Adrenal gland (tissue), 12 donors: Measurements from ENCODE around the gene FUT6. TPM values are rescaled to one million over a fixed set of nuclear protein-coding genes. Genes with fewer than 3 reads are reported as not detected.

Experiments used
- DNase-seq, 7 donors: peaks; one replicate each; pipeline ENCODE4 v3.0.0-alpha.2; 2019 to 2020
- H3K27ac ChIP-seq, 5 donors: fragments of 200-600 bp; sonication (generic) in 4 of 5; 1 replicate in 3 of 5; 2 replicates in 2 of 5; pipeline versions ENCODE4 v1.5.1 to v1.8.0; 2016 to 2020; ENCODE audit warnings: mild to moderate bottlenecking in 1 of 5
- H3K27me3 ChIP-seq: fragments of 200-600 bp; 2 replicates; pipeline ENCODE4 v1.8.0; 2021
- H3K36me3 ChIP-seq, 2 donors: fragments of 200-600 bp; replicated peaks in 1 of 2; 1 replicate in 1 of 2; 2 replicates in 1 of 2; pipeline versions ENCODE4 v1.5.1 to v1.8.0; 2018 to 2022
- H3K4me1 ChIP-seq, 2 donors: fragments of 200-600 bp; replicated peaks in 1 of 2; 1 replicate in 1 of 2; 2 replicates in 1 of 2; pipeline versions ENCODE4 v1.5.1 to v1.8.0; 2018 to 2021
- H3K4me3 ChIP-seq, 4 donors: fragments of 200-600 bp; sonication (generic) in 3 of 4; one replicate each; pipeline ENCODE4 v1.5.1; 2016 to 2018
- H3K9me3 ChIP-seq, 3 donors: fragments of 200-600 bp; sonication (generic) in 1 of 3; replicated peaks in 1 of 3; 1 replicate in 2 of 3; 2 replicates in 1 of 3; pipeline versions ENCODE4 v1.5.1 to v1.8.0; 2016 to 2021
- CTCF ChIP-seq, 6 experiments: fragments of 450-650 bp in 4 of 6; fragments of 200-600 bp in 2 of 6; sonication (generic) in 1 of 6; IDR thresholded peaks; 1 replicate in 5 of 6; 2 replicates in 1 of 6; pipeline versions ENCODE4 v1.5.1 to v1.8.0; 2016 to 2021; ENCODE audit warnings: antibody characterized with exemption in 6 of 6, mild to moderate bottlenecking in 2 of 6, moderate library complexity in 1 of 6
- POLR2A ChIP-seq, 2 donors: fragments of 450-650 bp; IDR thresholded peaks; one replicate each; pipeline ENCODE4 v1.6.1; 2017; ENCODE audit warnings: antibody characterized with exemption in 2 of 2, mild to moderate bottlenecking in 2 of 2, moderate library complexity in 1 of 2
- WGBS, 4 donors: extraction: QIAGEN DNeasy Blood & Tissue Kit in 2 of 4; methylation state at CpG; one replicate each; pipeline versions ENCODE4 v1.1.5 to v1.1.7; 2013 to 2017; 5-methylcytosine and 5-hydroxymethylcytosine counted together
- intact Hi-C, 2 donors: fragments of 100-400 bp; cut with DNase I; formaldehyde crosslinking; loops; one replicate each; pipeline versions ENCODE4 v1.14.1 to v1.15.0; 2022 to 2023
- polyA plus RNA-seq, 3 donors: library from polyadenylated mRNA; stranded (reverse); fragments of 200-250 nt in 2 of 3; fragments of 350-450 nt in 1 of 3; fragmentation: Illumina TruSeq in 1 of 3; extraction: RNeasy Lipid Tissue Mini Kit (QIAGEN cat#74804) in 1 of 3; gene quantifications; one replicate each; pipeline ENCODE4 v1.2.3, GENCODE V29; 2013 to 2014
- total RNA-seq, 9 donors: library from RNA; depleted of rRNA in 4 of 9; stranded (reverse); fragments of >200 nt in 4 of 9; fragments of 120-200 nt in 1 of 9; fragmentation: NEBNext Ultra II Directional in 1 of 9; extraction: Animal tissue kit (Norgen Biotek cat#: 25700) in 1 of 9; gene quantifications; one replicate each; pipeline versions ENCODE4 v1.1.0 to v1.2.4, GENCODE V29; 2013 to 2023
- donor health status: healthy with polysubstance abuse.
- donor health status: Bipolar disorder and iron deficiency.
- donor health status: DM: yes; HTN: yes; CAD: no.
- donor health status: DM: no; HTN: no; CAD: no.
- donor health status: DM: no; HTN: no; CAD: no.
- donor health status: DM: yes; HTN: yes; CAD: no.

FUT6 gene
- total and polyA plus RNA-seq, 12 donors, result 0.03 TPM; not detected in 11

- Histone ChIP-seq H3K36me3 (no peaks in the 10 kb centered on the region), H3K4me3 (no peak overlapping the region), H3K9me3 (no peaks in the 10 kb centered on the region), H3K27ac (no peak overlapping the region), H3K27me3 (no peaks in the 10 kb centered on the region), H3K4me1 (no peaks in the 10 kb centered on the region)
- WGBS, 4 donors, result 66 to 80% (median 75%) methylated on average over 6 of the region's 6 CpGs
- intact Hi-C loops, result no loop called here
- DNase-seq, result no peak
- TF ChIP-seq CTCF (IDR thresholded peaks at IDR 0.05), result no peak
These were observed 18.7 kb downstream of the FUT6 start for GRCh38 chr19:5820785-5821184.

GRCh38 chr19:5818594-5818993 is 20.9 kb downstream of the FUT6 start:
- Histone ChIP-seq H3K36me3 (no peaks in the 10 kb centered on the region), H3K4me1 (no peaks in the 10 kb centered on the region), H3K4me3 (no peak overlapping the region), H3K27me3 (no peaks in the 10 kb centered on the region), H3K9me3 (no peaks in the 10 kb centered on the region), H3K27ac (no peak overlapping the region)
- intact Hi-C loops, result no loop called here
- TF ChIP-seq CTCF (IDR thresholded peaks at IDR 0.05), result no peak
- TF ChIP-seq POLR2A (IDR thresholded peaks at IDR 0.05), result no peak
- no peak for DNase-seq
- WGBS, 4 donors, result 82 to 85% (median 84%) methylated on average over 4 to 10 of the region's 10 CpGs; no CpG with 5 or more reads in 1 of the 4 donors

- Histone ChIP-seq H3K36me3 (no peaks in the 10 kb centered on the region), H3K27me3 (no peaks in the 10 kb centered on the region), H3K27ac (no peak overlapping the region), H3K9me3 (no peaks in the 10 kb centered on the region), H3K4me3 (no peak overlapping the region), H3K4me1 (no peaks in the 10 kb centered on the region)
- WGBS, 4 donors, result 88 to 96% (median 89%) methylated on average over 2 of the region's 2 CpGs
- no peak for TF ChIP-seq CTCF (IDR thresholded peaks at IDR 0.05)
- no peak for TF ChIP-seq POLR2A (IDR thresholded peaks at IDR 0.05)
- no peak for DNase-seq
- intact Hi-C loops, result no loop called here
These were observed 22.3 kb downstream of the FUT6 start for GRCh38 chr19:5817218-5817617.

GRCh38 chr19:5814852-5815246 is 24.7 kb downstream of the FUT6 start:
- no peak for DNase-seq
- Histone ChIP-seq H3K4me1 (no peaks in the 10 kb centered on the region), H3K9me3 (no peaks in the 10 kb centered on the region), H3K27ac (no peak overlapping the region), H3K4me3 (no peak overlapping the region), H3K27me3 (no peaks in the 10 kb centered on the region), H3K36me3 (no peaks in the 10 kb centered on the region)
- TF ChIP-seq POLR2A (IDR thresholded peaks at IDR 0.05), result no peak
- no peak for TF ChIP-seq CTCF (IDR thresholded peaks at IDR 0.05)
- WGBS, 4 donors, result 71 to 82% (median 73%) methylated on average over 2 to 11 of the region's 11 CpGs
- intact Hi-C loops, result no loop called here
